ENCODE results near the gene CUEDC1.

CUEDC1 gene

DNA sequence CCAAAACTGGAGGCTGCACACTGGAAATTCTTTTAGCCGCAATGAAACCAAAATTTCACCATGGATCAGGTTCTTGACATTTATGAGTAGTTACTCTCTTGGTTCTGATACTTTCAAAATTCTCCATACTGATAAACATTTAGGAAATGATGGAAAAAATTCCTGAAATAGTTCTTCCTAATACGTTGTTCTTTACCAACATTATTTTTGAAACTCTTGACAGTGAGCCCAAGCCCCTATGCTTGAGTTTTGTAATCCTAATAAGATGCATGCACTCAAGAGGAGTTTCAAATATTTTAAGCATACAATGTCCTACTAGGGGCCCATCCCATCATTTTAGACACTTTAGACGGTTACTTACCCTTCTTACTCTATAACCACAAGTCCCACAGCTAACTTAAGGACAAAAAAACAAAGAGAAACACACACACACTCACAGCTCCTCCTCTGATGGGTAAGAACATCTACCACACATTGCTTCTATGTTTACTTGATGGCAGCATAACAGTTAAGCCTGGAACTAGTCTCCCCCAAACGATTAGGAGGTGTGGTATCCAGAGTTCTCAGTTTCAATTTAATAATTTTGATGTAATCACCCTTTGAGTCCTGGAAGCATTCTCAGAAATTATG lies 29.2 kb upstream of the CUEDC1 start:
- TF ChIP-seq, protein P1, sequence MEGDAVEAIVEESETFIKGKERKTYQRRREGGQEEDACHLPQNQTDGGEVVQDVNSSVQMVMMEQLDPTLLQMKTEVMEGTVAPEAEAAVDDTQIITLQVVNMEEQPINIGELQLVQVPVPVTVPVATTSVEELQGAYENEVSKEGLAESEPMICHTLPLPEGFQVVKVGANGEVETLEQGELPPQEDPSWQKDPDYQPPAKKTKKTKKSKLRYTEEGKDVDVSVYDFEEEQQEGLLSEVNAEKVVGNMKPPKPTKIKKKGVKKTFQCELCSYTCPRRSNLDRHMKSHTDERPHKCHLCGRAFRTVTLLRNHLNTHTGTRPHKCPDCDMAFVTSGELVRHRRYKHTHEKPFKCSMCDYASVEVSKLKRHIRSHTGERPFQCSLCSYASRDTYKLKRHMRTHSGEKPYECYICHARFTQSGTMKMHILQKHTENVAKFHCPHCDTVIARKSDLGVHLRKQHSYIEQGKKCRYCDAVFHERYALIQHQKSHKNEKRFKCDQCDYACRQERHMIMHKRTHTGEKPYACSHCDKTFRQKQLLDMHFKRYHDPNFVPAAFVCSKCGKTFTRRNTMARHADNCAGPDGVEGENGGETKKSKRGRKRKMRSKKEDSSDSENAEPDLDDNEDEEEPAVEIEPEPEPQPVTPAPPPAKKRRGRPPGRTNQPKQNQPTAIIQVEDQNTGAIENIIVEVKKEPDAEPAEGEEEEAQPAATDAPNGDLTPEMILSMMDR (IDR thresholded peaks at IDR 0.05), result no peak
- Histone ChIP-seq H3K27ac (peak overlapping the region; percentile 1 to 31), H3K4me3 (peak overlapping the region; percentile 89)
- DNase-seq (ENCODE audit: low spot score), result no peak

DNA sequence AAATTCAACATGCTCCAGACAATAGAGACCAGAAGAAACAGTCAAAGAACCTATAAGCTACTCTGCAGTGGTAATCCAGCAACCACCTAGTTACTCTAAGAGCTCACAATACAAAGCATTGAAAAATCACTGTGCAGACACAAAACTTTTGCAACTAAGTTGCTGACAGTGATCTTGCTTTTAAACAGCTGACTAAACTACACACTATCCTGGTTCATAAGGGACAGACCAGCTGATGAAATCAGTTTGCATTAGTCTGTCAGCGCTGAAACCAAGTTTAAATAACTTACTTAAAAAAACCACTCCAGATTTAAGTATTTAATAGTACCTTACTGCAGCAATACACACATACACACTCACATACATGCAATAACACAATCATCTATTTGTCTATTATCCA lies 28.2 kb upstream of the CUEDC1 start:
- TF ChIP-seq, protein P1 (IDR thresholded peaks at IDR 0.05), result no peak
- H3K27ac ChIP-seq, result no peak overlapping the region

DNA sequence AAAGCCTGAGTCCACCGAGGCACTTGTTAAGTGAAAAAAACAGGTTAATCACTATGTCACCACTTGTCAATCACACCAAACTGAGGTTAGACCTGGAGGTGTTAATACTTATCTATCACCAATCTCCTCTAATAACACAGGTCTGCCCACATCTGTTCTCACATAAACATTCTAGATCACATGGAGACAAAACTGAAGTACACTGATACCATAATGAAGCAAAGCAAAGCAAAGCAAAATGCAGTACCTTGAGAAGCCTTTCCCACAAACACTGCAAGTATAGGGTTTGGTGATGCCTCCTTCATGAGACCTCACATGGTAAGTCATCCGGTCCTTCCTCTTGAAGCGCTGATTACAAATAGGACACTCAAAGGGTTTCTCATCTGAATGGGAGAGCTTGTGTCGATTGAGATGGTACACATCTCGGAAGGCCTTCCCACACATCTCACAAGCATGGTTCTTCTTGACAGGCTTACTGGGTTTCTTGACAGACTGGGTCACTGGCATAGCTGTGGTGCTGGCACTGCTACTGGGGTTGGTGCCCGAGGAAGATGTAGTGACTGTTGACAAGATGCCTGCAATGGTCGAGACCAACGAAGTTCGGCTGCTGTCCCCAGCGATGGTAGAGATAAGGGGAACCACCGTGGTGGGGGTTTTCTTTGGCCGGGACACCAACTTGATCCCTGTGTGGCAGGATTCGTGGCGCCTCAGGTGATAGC lies 27.4 kb upstream of the CUEDC1 start:
- no peak for DNase-seq (ENCODE audit: low spot score)
- Histone ChIP-seq H3K27ac (no peak overlapping the region), H3K4me3 (peak overlapping the region; percentile 29)
- TF ChIP-seq, protein P1 (IDR thresholded peaks at IDR 0.05), result no peak

More for the DNA sequence above, 28.2 kb upstream of the CUEDC1 start:
- DNase-seq (ENCODE audit: low spot score), result no peak
- no peak overlapping the region for H3K4me3 ChIP-seq

DNA sequence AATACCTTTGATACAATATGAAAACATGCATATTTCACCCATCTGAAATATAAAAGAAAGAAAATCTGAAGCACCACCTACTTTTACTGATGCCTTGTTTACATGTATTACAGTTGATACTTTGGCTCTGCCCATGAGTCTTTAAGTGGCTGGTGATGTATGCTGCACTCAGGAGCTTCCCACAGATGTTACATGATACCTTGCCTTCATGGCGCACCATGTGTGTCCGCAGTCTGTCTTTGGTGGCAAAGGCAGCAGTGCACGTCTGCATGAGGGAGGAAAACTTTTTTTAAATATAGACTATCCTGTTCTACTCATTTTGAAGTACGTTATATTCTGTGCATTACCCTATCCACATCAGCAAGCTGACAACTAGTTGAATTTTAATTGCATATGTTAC lies 25.3 kb upstream of the CUEDC1 start:
- no peak for DNase-seq (ENCODE audit: low spot score)
- no peak overlapping the region for H3K4me3 ChIP-seq
- TF ChIP-seq, protein P1 (IDR thresholded peaks at IDR 0.05), result no peak
- no peak overlapping the region for H3K27ac ChIP-seq

DNA sequence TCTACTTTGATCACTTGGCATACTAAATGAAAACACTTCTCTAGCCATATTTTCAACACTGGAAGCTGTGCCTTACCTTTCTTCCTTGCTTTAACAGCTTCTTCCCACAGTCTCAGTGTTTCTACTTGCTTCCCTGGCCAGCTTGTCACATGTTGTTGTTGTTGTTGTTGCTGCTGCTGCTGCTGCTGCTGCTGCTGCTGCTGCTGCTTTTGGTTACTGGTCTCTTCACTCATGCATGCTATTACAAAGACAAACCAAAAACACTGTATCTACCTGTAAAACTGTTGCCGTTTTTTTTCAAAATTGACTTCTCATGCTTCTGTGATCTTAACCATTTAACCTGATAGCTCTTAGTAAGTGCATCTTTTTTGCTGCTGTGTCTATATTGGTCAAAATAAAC lies 23.9 kb upstream of the CUEDC1 start:
- TF ChIP-seq, protein P1 (IDR thresholded peaks at IDR 0.05), result no peak
- Histone ChIP-seq H3K27ac (no peak overlapping the region), H3K4me3 (no peak overlapping the region)
- no peak for DNase-seq (ENCODE audit: low spot score)

DNA sequence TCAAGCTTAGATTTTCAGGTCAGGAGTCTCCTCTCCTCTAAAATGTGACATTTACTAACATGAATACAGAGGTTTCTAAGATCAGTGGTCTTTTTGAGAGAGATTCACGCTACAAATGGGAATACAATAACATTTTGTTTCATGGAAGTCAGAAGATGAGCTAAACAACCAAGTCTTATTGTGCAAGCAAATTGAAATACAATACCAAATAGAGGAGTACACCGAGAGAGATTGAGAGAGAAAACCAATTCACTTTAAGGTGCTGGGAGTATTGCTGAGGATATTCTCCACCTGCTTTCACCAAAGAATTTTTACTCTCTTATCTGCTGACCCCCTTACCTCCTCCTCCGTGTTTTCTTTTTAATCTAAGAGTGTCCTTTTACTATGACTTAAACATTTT lies 21.4 kb upstream of the CUEDC1 start:
- no peak overlapping the region for H3K27ac ChIP-seq

More for the DNA sequence above, 21.4 kb upstream of the CUEDC1 start:
- DNase-seq (ENCODE audit: low spot score), result no peak
- H3K4me3 ChIP-seq, result no peak overlapping the region
- TF ChIP-seq, protein P1 (IDR thresholded peaks at IDR 0.05), result no peak
